Measurements from ENCODE around the gene MAN1C1.

Gene MAN1C1

DNA sequence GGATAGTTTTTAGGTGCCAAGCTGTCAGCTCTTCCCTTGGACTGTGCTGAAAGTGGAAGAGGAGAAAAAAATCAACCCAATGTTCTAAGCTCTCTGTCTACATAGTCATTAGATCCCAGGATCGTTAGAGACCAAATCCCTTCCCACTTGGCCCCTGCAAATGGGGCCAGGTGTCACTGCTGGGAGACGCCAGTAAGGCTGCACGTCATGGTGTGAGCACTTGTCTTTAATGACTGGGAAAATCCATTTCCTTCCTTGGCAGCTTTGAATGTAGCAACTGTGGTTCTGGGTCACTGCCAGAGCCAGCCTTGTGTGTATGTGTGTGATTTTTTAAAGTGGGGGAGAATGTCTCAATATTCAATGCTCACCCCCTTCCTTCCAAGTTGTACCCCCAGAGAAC is 59.9 kb downstream of the MAN1C1 start:
- peak overlapping the region; percentile 41 for H3K4me2 ChIP-seq (ENCODE audit: insufficient read depth, low read length)

DNA sequence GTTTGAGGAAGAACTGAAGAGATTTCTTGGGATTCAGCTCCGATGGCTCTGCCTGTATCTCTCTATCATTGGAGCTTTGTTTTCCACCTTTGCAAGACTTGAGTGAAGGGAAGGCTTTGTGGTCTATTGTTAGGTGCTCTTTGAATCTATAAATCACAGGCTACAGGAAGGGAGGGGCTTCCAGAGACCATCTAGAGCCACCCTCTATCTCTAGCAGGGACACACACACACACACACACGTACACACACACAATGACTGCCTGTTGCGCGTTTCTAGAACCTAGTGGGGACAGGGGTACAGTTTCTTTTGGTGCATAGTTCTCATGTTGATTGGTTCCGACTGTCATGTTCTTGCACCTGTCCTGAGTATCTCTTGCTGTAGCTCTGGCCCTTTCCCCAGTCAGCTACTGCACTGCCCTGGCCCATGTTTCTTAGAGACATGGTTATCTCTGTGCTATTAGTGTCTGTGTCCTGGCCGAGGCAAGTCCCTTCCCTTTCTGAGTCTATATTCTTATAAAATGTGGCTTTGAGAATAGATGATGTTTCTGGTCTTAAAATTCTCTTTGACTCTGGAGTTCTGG is 60.7 kb downstream of the MAN1C1 start:
- ATAC-seq (ENCODE audit: insufficient read depth, low read depth) = no peak

More for the DNA sequence above, 59.9 kb downstream of the MAN1C1 start:
- Histone ChIP-seq H4K20me1 (ENCODE audit: insufficient read depth, low read length) (no peaks in the 10 kb centered on the region), H3K9me3 (ENCODE audit: insufficient read depth, low read length, severe bottlenecking) (no peaks in the 10 kb centered on the region), H2AFZ (ENCODE audit: low read depth, low read length) (no peak overlapping the region), H3K79me2 (ENCODE audit: insufficient read depth, low read length) (no peaks in the 10 kb centered on the region), H3K36me3 (ENCODE audit: insufficient read depth, low read length) (no peaks in the 10 kb centered on the region), H3K9ac (ENCODE audit: low read depth, low read length) (peak overlapping the region; percentile 5; the same call in 1 of the 2 replicates), H3K27ac (ENCODE audit: low read length) (peak overlapping the region; percentile 51), H3K4me3 (ENCODE audit: low read depth in 1 of 2, low read length in 2 of 2) (peak overlapping the region in 1 of 2 experiments; percentile 11; a peak in 1 of 4 replicates), H3K27me3 (ENCODE audit: insufficient read depth, low read length, poor library complexity) (no peaks in the 10 kb centered on the region), H3K4me1 (ENCODE audit: insufficient read depth, low read length) (peaks cover 31% of the 10 kb centered on the region)
- peak; percentile 43 for DNase-seq
- ATAC-seq (ENCODE audit: insufficient read depth, low read depth) = peak; percentile 17
- TF ChIP-seq EZH2 (IDR thresholded peaks at IDR 0.05; ENCODE audit: borderline replicate concordance, low read depth, low read length, severe bottlenecking) = no peak
- TF ChIP-seq, protein P1, sequence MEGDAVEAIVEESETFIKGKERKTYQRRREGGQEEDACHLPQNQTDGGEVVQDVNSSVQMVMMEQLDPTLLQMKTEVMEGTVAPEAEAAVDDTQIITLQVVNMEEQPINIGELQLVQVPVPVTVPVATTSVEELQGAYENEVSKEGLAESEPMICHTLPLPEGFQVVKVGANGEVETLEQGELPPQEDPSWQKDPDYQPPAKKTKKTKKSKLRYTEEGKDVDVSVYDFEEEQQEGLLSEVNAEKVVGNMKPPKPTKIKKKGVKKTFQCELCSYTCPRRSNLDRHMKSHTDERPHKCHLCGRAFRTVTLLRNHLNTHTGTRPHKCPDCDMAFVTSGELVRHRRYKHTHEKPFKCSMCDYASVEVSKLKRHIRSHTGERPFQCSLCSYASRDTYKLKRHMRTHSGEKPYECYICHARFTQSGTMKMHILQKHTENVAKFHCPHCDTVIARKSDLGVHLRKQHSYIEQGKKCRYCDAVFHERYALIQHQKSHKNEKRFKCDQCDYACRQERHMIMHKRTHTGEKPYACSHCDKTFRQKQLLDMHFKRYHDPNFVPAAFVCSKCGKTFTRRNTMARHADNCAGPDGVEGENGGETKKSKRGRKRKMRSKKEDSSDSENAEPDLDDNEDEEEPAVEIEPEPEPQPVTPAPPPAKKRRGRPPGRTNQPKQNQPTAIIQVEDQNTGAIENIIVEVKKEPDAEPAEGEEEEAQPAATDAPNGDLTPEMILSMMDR (IDR thresholded peaks at IDR 0.05; ENCODE audit: borderline replicate concordance, extremely low read depth, low read length, poor library complexity, severe bottlenecking) = no peak

DNA sequence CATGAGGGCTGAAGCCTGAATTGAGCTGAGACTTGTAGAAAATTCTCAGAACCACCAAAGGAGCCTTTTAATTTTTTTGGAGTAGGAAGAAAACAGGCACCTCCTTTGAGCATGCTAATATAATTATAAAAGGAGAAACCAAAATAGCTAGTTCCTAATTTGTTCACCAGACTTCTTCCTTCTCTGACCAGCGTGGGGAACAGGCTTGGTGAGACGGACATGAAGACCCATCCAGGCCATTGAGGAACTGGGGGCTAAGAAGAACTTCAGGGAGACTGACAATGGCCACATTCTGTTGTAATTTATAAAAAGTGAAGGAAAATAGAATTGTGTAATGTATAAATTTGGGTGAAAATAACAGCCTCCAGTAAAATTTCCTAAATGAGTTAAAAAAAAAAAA is 62.6 kb downstream of the MAN1C1 start:
- no peak overlapping the region for H3K9ac ChIP-seq (ENCODE audit: low read depth, low read length)
- H3K9me3 ChIP-seq (ENCODE audit: insufficient read depth, low read length, severe bottlenecking) = no peaks in the 10 kb centered on the region
- peaks cover 2% of the 10 kb centered on the region for H3K27me3 ChIP-seq (ENCODE audit: insufficient read depth, low read length, poor library complexity)
- DNase-seq (no peak), ATAC-seq (ENCODE audit: insufficient read depth, low read depth) (no peak)
- peaks cover 31% of the 10 kb centered on the region for H3K4me1 ChIP-seq (ENCODE audit: insufficient read depth, low read length)
- H4K20me1 ChIP-seq (ENCODE audit: insufficient read depth, low read length) = 0 out of 2 replicates have a peak, but pooled peaks cover 2% of the 10 kb centered on the region
- H3K4me2 ChIP-seq (ENCODE audit: insufficient read depth, low read length) = no peak overlapping the region
- no peak overlapping the region for H2AFZ ChIP-seq (ENCODE audit: low read depth, low read length)
- H3K27ac ChIP-seq (ENCODE audit: low read length) = no peak overlapping the region
- no peaks in the 10 kb centered on the region for H3K79me2 ChIP-seq (ENCODE audit: insufficient read depth, low read length)
- no peak overlapping the region for H3K4me3 ChIP-seq (ENCODE audit: low read depth in 1 of 2, low read length in 2 of 2)
- H3K36me3 ChIP-seq (ENCODE audit: insufficient read depth, low read length) = no peaks in the 10 kb centered on the region
- TF ChIP-seq, protein P1 (IDR thresholded peaks at IDR 0.05; ENCODE audit: borderline replicate concordance, extremely low read depth, low read length, poor library complexity, severe bottlenecking) = no peak
- no peak for TF ChIP-seq EZH2 (IDR thresholded peaks at IDR 0.05; ENCODE audit: borderline replicate concordance, low read depth, low read length, severe bottlenecking)

More for the DNA sequence above, 60.7 kb downstream of the MAN1C1 start:
- TF ChIP-seq EZH2 (IDR thresholded peaks at IDR 0.05; ENCODE audit: borderline replicate concordance, low read depth, low read length, severe bottlenecking) = no peak
- TF ChIP-seq, protein P1 (IDR thresholded peaks at IDR 0.05; ENCODE audit: borderline replicate concordance, extremely low read depth, low read length, poor library complexity, severe bottlenecking) = no peak
- Histone ChIP-seq H3K36me3 (ENCODE audit: insufficient read depth, low read length) (no peaks in the 10 kb centered on the region), H3K4me2 (ENCODE audit: insufficient read depth, low read length) (no peak overlapping the region), H3K27me3 (ENCODE audit: insufficient read depth, low read length, poor library complexity) (no peaks in the 10 kb centered on the region), H2AFZ (ENCODE audit: low read depth, low read length) (no peak overlapping the region), H3K79me2 (ENCODE audit: insufficient read depth, low read length) (no peaks in the 10 kb centered on the region), H3K9ac (ENCODE audit: low read depth, low read length) (no peak overlapping the region), H3K27ac (ENCODE audit: low read length) (no peak overlapping the region), H3K4me3 (ENCODE audit: low read depth in 1 of 2, low read length in 2 of 2) (no peak overlapping the region), H4K20me1 (ENCODE audit: insufficient read depth, low read length) (no peaks in the 10 kb centered on the region), H3K9me3 (ENCODE audit: insufficient read depth, low read length, severe bottlenecking) (no peaks in the 10 kb centered on the region), H3K4me1 (ENCODE audit: insufficient read depth, low read length) (peaks cover 31% of the 10 kb centered on the region)
- peak; percentile 38 for DNase-seq
